WTC11 (cell line): ENCODE data around the gene CLCNKB.

Source experiments
- CTCF ChIP-seq: fragments of 200-600 bp; IDR thresholded peaks from 2 replicates; pipeline ENCODE4 v1.8.0; 2022; ENCODE audit warnings: antibody characterized with exemption
- FOXP1 ChIP-seq: sonication (generic); formaldehyde crosslinking; IDR thresholded peaks from 2 replicates; pipeline ENCODE4 v1.8.0; 2022; ENCODE audit warnings: missing genetic modification reagents, mild to moderate bottlenecking, moderate library complexity, borderline replicate concordance

GRCh38 chr1:16013220-16013907 is 30.2 kb upstream of the CLCNKB start:
- TF ChIP-seq FOXP1 (CRISPR knock-in tag): no peak
- no peak for TF ChIP-seq CTCF
